SH-SY5Y (cell line): ENCODE measurements around the gene GPATCH8.

Source experiments
- GATA2 ChIP-seq: IDR thresholded peaks from 2 replicates; pipeline ENCODE4 v1.6.1; 2011; ENCODE audit warnings: mild to moderate bottlenecking, low read depth, low read length
- GATA3 ChIP-seq: IDR thresholded peaks from 2 replicates; pipeline ENCODE4 v1.6.1; 2011; ENCODE audit warnings: low read depth, mild to moderate bottlenecking, low read length, moderate library complexity

DNA sequence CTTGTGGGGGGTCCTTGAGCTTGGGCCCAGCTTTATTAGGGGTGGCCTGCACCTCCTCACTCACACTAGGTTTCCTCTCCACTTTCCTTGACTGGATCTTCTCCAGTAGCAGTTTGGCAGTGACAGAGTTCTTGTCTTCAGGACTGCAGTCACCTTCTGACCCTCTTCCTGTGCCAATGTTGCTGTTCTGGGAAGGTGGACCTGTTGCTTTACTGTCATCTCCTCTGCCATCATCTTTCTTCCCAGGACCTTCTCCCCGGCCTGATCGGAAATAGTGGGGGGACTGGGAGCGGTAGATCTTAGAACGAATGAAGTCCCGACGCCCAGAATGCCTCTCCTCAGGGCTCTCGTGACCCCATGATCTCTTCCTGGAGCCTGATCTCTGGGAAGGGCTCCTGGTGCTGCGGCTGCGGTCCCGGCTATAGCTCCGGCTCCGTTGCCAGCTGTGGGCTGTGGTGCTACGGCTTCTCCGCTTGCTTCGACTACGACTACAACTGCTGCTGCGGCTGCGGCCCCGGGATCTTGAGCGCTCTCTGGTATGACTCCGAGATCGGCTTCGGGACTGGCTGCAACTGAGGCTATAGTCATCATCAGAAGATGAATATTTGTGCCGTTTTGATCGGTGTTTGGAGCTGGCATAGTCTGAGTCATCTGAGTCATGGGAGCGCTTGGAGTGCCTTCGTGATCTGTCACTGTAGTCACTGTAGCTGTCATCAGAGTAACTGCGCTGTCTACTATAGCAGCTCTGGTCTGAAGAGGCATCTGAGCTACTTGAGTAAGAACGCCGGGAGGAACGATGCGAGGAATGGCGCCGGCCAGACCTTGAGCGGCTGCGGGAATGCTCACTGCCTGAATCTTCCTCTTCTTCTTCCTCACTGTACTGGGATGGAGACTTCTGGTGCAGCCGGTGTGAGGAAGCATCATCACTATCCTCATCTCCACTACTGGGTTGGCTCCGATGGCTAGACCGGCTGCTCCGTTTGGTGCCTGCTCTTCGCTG lies 104.2 kb downstream of the GPATCH8 start:
- TF ChIP-seq GATA3 (no peak), GATA2 (no peak)
